GM21619 (cell line): ENCODE measurements around the gene PYROXD2.

ENCODE experiments used
- ATAC-seq: cut with Tn5 transposase; IDR thresholded peaks from one replicate; pipeline ENCODE4 v1.9.1; 2021; ENCODE audit not compliant: unreplicated experiment

Gene PYROXD2

GRCh38 chr10:98435178-98435577 is 20.2 kb upstream of the PYROXD2 start:
- ATAC-seq, result no peak

- ATAC-seq, result no peak
These were observed 19.1 kb upstream of the PYROXD2 start for GRCh38 chr10:98433881-98434732.

- no peak for ATAC-seq
These were observed 18.4 kb upstream of the PYROXD2 start for GRCh38 chr10:98433371-98433770.

GRCh38 chr10:98432330-98432729 is 17.3 kb upstream of the PYROXD2 start:
- no peak for ATAC-seq

- ATAC-seq, result no peak
These were observed 16.0 kb upstream of the PYROXD2 start for GRCh38 chr10:98431016-98431415.

GRCh38 chr10:98430427-98430826 is 15.4 kb upstream of the PYROXD2 start:
- no peak for ATAC-seq

GRCh38 chr10:98429320-98430072 is 14.5 kb upstream of the PYROXD2 start:
- ATAC-seq, result no peak

GRCh38 chr10:98427011-98427515 is 12.1 kb upstream of the PYROXD2 start:
- ATAC-seq, result no peak

GRCh38 chr10:98425511-98426352 is 10.8 kb upstream of the PYROXD2 start:
- peak; percentile 78 for ATAC-seq

- ATAC-seq, result no peak
These were observed 9.6 kb upstream of the PYROXD2 start for GRCh38 chr10:98424295-98425254.

GRCh38 chr10:98423691-98424120 is 8.7 kb upstream of the PYROXD2 start:
- no peak for ATAC-seq

- no peak for ATAC-seq
These were observed 7.2 kb upstream of the PYROXD2 start for GRCh38 chr10:98422182-98422581.

GRCh38 chr10:98420786-98421185 is 5.8 kb upstream of the PYROXD2 start:
- ATAC-seq, result no peak

- ATAC-seq, result no peak
These were observed 4.7 kb upstream of the PYROXD2 start for GRCh38 chr10:98419469-98420261.

- no peak for ATAC-seq
These were observed 3.9 kb upstream of the PYROXD2 start for GRCh38 chr10:98418665-98419468.

GRCh38 chr10:98417973-98418664 is 3.1 kb upstream of the PYROXD2 start:
- ATAC-seq, result no peak

GRCh38 chr10:98417481-98417959 is 2.5 kb upstream of the PYROXD2 start:
- ATAC-seq, result no peak
